ENCODE results near the gene ADCY10. TPM values are rescaled to one million over a fixed set of nuclear protein-coding genes. Genes with fewer than 3 reads are reported as not detected.
A peak's percentile ranks its signal among the peaks of the same experiment; 100 is the strongest.

ADCY10 gene
- total and polyA plus RNA-seq, 2 donors (not counting 1 experiment from before 2014, with no cell fraction given), result 0.09 to 0.17 TPM

DNA sequence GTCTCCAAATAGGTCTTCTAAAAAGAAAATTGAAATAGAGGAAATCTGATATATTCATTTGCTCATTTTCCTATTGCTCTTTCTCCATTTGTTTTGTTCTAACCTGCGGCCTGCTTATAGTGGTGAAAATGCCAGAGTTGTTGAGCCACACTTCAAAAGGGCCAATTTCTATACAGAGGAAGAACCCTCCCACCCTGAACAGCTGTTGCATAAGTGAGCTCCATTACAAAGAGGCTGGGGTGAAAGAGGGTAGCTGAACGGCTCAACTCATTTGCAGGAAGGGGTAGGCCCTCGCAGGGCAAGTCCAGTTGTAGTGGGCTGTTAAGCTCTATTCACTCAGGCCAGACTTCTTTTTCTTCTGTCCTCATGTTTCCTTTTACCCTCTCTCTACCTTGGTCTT, 8.8 kb downstream of the ADCY10 start:
- Histone ChIP-seq H3K4me3 (replicated peaks in 1 of 4; ENCODE audit: control extremely low read depth in 1 of 4, insufficient read depth in 1 of 4, low read depth in 3 of 4, low read length in 4 of 4) (no peak overlapping the region), H3K4me2 (ENCODE audit: extremely low read depth, insufficient read depth, low read length) (no peak overlapping the region), H3K4me1 (ENCODE audit: control insufficient read depth, extremely low read depth, insufficient read depth, low read length) (no peaks in the 10 kb centered on the region), H3K79me2 (ENCODE audit: control insufficient read depth, insufficient read depth, low read length) (no peaks in the 10 kb centered on the region), H3K27me3 (ENCODE audit: control insufficient read depth, insufficient read depth, low read length) (no peaks in the 10 kb centered on the region), H3K36me3 (ENCODE audit: control insufficient read depth, insufficient read depth, low read length) (no peaks in the 10 kb centered on the region), H2AFZ (ENCODE audit: low read length) (no peak overlapping the region), H3K9me3 (ENCODE audit: control insufficient read depth, insufficient read depth, low read depth, low read length) (no peaks in the 10 kb centered on the region), H4K20me1 (ENCODE audit: control insufficient read depth, extremely low read depth, insufficient read depth, low read length) (no peaks in the 10 kb centered on the region), H3K27ac (ENCODE audit: insufficient read depth, low read length) (no peak overlapping the region), H3K9ac (ENCODE audit: insufficient read depth, low read length) (no peak overlapping the region)
- no peak for TF ChIP-seq EZH2 (IDR thresholded peaks at IDR 0.05; ENCODE audit: low read length, missing control alignments)
- TF ChIP-seq, protein P1, sequence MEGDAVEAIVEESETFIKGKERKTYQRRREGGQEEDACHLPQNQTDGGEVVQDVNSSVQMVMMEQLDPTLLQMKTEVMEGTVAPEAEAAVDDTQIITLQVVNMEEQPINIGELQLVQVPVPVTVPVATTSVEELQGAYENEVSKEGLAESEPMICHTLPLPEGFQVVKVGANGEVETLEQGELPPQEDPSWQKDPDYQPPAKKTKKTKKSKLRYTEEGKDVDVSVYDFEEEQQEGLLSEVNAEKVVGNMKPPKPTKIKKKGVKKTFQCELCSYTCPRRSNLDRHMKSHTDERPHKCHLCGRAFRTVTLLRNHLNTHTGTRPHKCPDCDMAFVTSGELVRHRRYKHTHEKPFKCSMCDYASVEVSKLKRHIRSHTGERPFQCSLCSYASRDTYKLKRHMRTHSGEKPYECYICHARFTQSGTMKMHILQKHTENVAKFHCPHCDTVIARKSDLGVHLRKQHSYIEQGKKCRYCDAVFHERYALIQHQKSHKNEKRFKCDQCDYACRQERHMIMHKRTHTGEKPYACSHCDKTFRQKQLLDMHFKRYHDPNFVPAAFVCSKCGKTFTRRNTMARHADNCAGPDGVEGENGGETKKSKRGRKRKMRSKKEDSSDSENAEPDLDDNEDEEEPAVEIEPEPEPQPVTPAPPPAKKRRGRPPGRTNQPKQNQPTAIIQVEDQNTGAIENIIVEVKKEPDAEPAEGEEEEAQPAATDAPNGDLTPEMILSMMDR (conservative IDR thresholded peaks at IDR 0.05 in 1 of 2, IDR thresholded peaks at IDR 0.05 in 1 of 2; ENCODE audit: low read depth in 1 of 2, low read length in 2 of 2), result no peak
- DNase-seq (ENCODE audit: low read depth in 2 of 2), result peak; percentile 44 to 74

- H3K27ac ChIP-seq (ENCODE audit: insufficient read depth, low read length), result no peak overlapping the region
- DNase-seq (ENCODE audit: low read depth in 2 of 2), result peak; percentile 72 to 81
These were observed 9.2 kb downstream of the ADCY10 start for GRCh38 chr1:167904652-167905130.

GRCh38 chr1:167900907-167901306, 13.0 kb downstream of the ADCY10 start:
- no peak overlapping the region for H3K9ac ChIP-seq (ENCODE audit: insufficient read depth, low read length)
- H3K36me3 ChIP-seq (ENCODE audit: control insufficient read depth, insufficient read depth, low read length), result no peaks in the 10 kb centered on the region
- no peak for DNase-seq (ENCODE audit: low read depth in 2 of 2)
- H3K27ac ChIP-seq (ENCODE audit: insufficient read depth, low read length), result no peak overlapping the region
- no peak overlapping the region for H3K4me2 ChIP-seq (ENCODE audit: extremely low read depth, insufficient read depth, low read length)
- H3K9me3 ChIP-seq (ENCODE audit: control insufficient read depth, insufficient read depth, low read depth, low read length), result no peaks in the 10 kb centered on the region
- no peaks in the 10 kb centered on the region for H3K27me3 ChIP-seq (ENCODE audit: control insufficient read depth, insufficient read depth, low read length)
- no peaks in the 10 kb centered on the region for H4K20me1 ChIP-seq (ENCODE audit: control insufficient read depth, extremely low read depth, insufficient read depth, low read length)
- TF ChIP-seq, protein P1 (conservative IDR thresholded peaks at IDR 0.05 in 1 of 2, IDR thresholded peaks at IDR 0.05 in 1 of 2; ENCODE audit: low read depth in 1 of 2, low read length in 2 of 2), result no peak
- TF ChIP-seq EZH2 (IDR thresholded peaks at IDR 0.05; ENCODE audit: low read length, missing control alignments), result no peak
- no peaks in the 10 kb centered on the region for H3K4me1 ChIP-seq (ENCODE audit: control insufficient read depth, extremely low read depth, insufficient read depth, low read length)
- no peaks in the 10 kb centered on the region for H3K79me2 ChIP-seq (ENCODE audit: control insufficient read depth, insufficient read depth, low read length)
- no peak overlapping the region for H2AFZ ChIP-seq (ENCODE audit: low read length)
- no peak overlapping the region for H3K4me3 ChIP-seq (replicated peaks in 1 of 4; ENCODE audit: control extremely low read depth in 1 of 4, insufficient read depth in 1 of 4, low read depth in 3 of 4, low read length in 4 of 4)

More at GRCh38 chr1:167904652-167905130, 9.2 kb downstream of the ADCY10 start:
- Histone ChIP-seq H3K9me3 (ENCODE audit: control insufficient read depth, insufficient read depth, low read depth, low read length) (no peaks in the 10 kb centered on the region), H3K4me2 (ENCODE audit: extremely low read depth, insufficient read depth, low read length) (peak overlapping the region; percentile 11), H3K4me1 (ENCODE audit: control insufficient read depth, extremely low read depth, insufficient read depth, low read length) (no peaks in the 10 kb centered on the region), H2AFZ (ENCODE audit: low read length) (no peak overlapping the region), H3K4me3 (replicated peaks in 1 of 4; ENCODE audit: control extremely low read depth in 1 of 4, insufficient read depth in 1 of 4, low read depth in 3 of 4, low read length in 4 of 4) (no peak overlapping the region), H3K9ac (ENCODE audit: insufficient read depth, low read length) (no peak overlapping the region), H3K79me2 (ENCODE audit: control insufficient read depth, insufficient read depth, low read length) (no peaks in the 10 kb centered on the region), H3K36me3 (ENCODE audit: control insufficient read depth, insufficient read depth, low read length) (no peaks in the 10 kb centered on the region), H4K20me1 (ENCODE audit: control insufficient read depth, extremely low read depth, insufficient read depth, low read length) (no peaks in the 10 kb centered on the region), H3K27me3 (ENCODE audit: control insufficient read depth, insufficient read depth, low read length) (no peaks in the 10 kb centered on the region)
- no peak for TF ChIP-seq EZH2 (IDR thresholded peaks at IDR 0.05; ENCODE audit: low read length, missing control alignments)
- TF ChIP-seq, protein P1 (conservative IDR thresholded peaks at IDR 0.05 in 1 of 2, IDR thresholded peaks at IDR 0.05 in 1 of 2; ENCODE audit: low read depth in 1 of 2, low read length in 2 of 2), result no peak

Data from fibroblast of lung (primary cell).